ENCODE data around the gene PTPRG. TPM values are rescaled to one million over a fixed set of nuclear protein-coding genes. Genes with fewer than 3 reads are reported as not detected.

PTPRG gene
- total and polyA plus RNA-seq, 2 experiments from 2014 or later, result 11.5 to 39.6 TPM

DNA sequence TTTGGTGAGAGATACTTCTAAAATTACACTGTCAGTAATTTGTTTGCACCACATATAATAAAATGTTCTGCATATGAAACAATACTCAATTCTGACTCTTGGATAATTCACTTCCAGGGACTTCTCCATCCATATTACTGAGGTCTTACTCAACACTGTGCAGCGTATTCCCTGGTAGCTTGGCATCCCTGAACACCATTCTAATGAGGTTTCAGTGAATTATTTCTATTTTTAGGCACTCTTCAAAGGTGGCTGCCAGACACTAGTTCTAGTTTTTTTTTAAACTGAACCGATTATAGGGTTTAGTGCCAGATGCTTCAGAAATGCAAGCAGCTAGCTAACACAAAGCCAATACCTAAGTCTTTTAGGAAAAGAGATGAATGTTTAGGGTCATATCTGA is 528.7 kb downstream of the PTPRG start:
- H3K9ac ChIP-seq, result no peak overlapping the region
- H3K9me2 ChIP-seq (ENCODE audit: insufficient read depth), result no peaks in the 10 kb centered on the region
- H3K4me3 ChIP-seq, result no peak overlapping the region
- no peaks in the 10 kb centered on the region for H3K27me3 ChIP-seq (replicated peaks; ENCODE audit: insufficient read depth)
- TF ChIP-seq EZH2 (IDR thresholded peaks at IDR 0.05; ENCODE audit: insufficient read depth, poor library complexity, severe bottlenecking) (no peak), EZH2phosphoT487 (IDR thresholded peaks at IDR 0.05; ENCODE audit: insufficient read depth, low read depth) (no peak)
- H3K4me1 ChIP-seq (ENCODE audit: insufficient read depth), result no peaks in the 10 kb centered on the region
- H3F3A ChIP-seq (ENCODE audit: insufficient read depth), result no peaks in the 10 kb centered on the region
- no peak for DNase-seq
- no peaks in the 10 kb centered on the region for H3K36me3 ChIP-seq (ENCODE audit: low read depth)
- H3K4me2 ChIP-seq (ENCODE audit: unreplicated experiment), result no peak overlapping the region
- H3K79me2 ChIP-seq (ENCODE audit: insufficient read depth), result no peaks in the 10 kb centered on the region
- in situ Hi-C loops (cut with MboI), result no loop called here
- H3K27ac ChIP-seq, result no peak overlapping the region
- WGBS, 2 experiments (ENCODE audit: low coverage in 1 of 2, low lambda C conversion rate in 2 of 2, missing lambda C conversion rate in 2 of 2), result 73 to 76% methylated on average over 2 of the region's 2 CpGs
- H4K20me1 ChIP-seq (ENCODE audit: insufficient read depth), result no peaks in the 10 kb centered on the region; the same call in 1 of the 2 replicates
- no peak overlapping the region for H2AFZ ChIP-seq
- H3K9me3 ChIP-seq (ENCODE audit: low read depth), result no peaks in the 10 kb centered on the region

DNA sequence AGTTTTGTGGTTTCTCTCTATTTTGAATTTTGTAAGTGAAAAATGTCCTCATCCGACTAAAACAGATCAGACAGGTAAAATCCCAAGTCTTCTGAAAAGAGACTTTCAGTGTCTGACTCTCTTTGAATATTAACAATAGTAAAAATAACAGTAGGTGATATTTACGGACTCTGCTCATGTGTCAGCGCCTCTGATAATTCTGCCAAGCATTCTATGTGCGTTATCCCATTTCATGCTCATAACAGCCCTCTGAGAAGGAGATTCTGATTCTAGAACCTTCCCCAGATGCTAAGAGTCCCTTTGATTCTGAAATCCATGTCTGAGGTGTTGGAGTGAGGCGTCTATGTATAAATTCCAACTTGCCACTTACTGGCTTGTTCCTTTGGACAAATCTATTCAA is 529.1 kb downstream of the PTPRG start:
- no peak overlapping the region for H3K9ac ChIP-seq
- in situ Hi-C loops (cut with MboI), result no loop called here

DNA sequence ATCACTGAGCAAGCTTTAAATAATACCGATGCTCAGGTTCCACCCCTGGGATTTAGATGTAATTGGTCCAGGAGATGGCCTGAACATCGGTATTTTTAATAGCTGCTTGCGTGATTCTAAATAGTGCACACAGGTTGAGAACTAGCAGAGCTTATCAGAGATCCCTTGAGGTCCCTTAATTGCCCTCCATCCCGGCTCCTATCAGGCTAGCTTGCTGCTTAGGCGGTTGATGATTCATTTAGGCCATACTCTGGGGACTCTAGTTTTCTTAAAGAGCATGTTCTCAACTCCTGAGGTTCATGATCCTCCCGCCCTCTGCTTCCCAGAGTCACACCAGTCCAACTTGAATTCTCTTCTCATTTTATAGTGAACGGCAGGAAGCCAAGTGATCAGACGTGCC is 531.7 kb downstream of the PTPRG start:
- Histone ChIP-seq H3K36me3 (ENCODE audit: low read depth) (no peaks in the 10 kb centered on the region), H2AFZ (no peak overlapping the region), H3K27ac (no peak overlapping the region), H3K4me3 (no peak overlapping the region), H3K9me2 (ENCODE audit: insufficient read depth) (no peaks in the 10 kb centered on the region), H3F3A (ENCODE audit: insufficient read depth) (no peaks in the 10 kb centered on the region), H4K20me1 (ENCODE audit: insufficient read depth) (no peaks in the 10 kb centered on the region; the same call in 1 of the 2 replicates), H3K4me2 (ENCODE audit: unreplicated experiment) (no peak overlapping the region), H3K9me3 (ENCODE audit: low read depth) (no peaks in the 10 kb centered on the region), H3K79me2 (ENCODE audit: insufficient read depth) (no peaks in the 10 kb centered on the region), H3K27me3 (replicated peaks; ENCODE audit: insufficient read depth) (no peaks in the 10 kb centered on the region), H3K9ac (no peak overlapping the region), H3K4me1 (ENCODE audit: insufficient read depth) (no peaks in the 10 kb centered on the region)
- in situ Hi-C loops (cut with MboI), result no loop called here
- no peak for DNase-seq
- TF ChIP-seq EZH2 (IDR thresholded peaks at IDR 0.05; ENCODE audit: insufficient read depth, poor library complexity, severe bottlenecking), result no peak
- TF ChIP-seq EZH2phosphoT487 (IDR thresholded peaks at IDR 0.05; ENCODE audit: insufficient read depth, low read depth), result no peak
- 94 to 95% methylated on average over 8 of the region's 8 CpGs for WGBS, 2 experiments (ENCODE audit: low coverage in 1 of 2, low lambda C conversion rate in 2 of 2, missing lambda C conversion rate in 2 of 2)

More for the DNA sequence above, 529.1 kb downstream of the PTPRG start:
- H3F3A ChIP-seq (ENCODE audit: insufficient read depth), result no peaks in the 10 kb centered on the region
- no peaks in the 10 kb centered on the region; the same call in 1 of the 2 replicates for H4K20me1 ChIP-seq (ENCODE audit: insufficient read depth)
- no peaks in the 10 kb centered on the region for H3K9me2 ChIP-seq (ENCODE audit: insufficient read depth)
- WGBS, 2 experiments (ENCODE audit: low coverage in 1 of 2, low lambda C conversion rate in 2 of 2, missing lambda C conversion rate in 2 of 2), result 96 to 97% methylated on average over 5 of the region's 5 CpGs
- no peaks in the 10 kb centered on the region for H3K36me3 ChIP-seq (ENCODE audit: low read depth)
- H3K27me3 ChIP-seq (replicated peaks; ENCODE audit: insufficient read depth), result no peaks in the 10 kb centered on the region
- no peak overlapping the region for H2AFZ ChIP-seq
- no peak for DNase-seq
- no peak overlapping the region for H3K4me3 ChIP-seq
- no peak overlapping the region for H3K4me2 ChIP-seq (ENCODE audit: unreplicated experiment)
- TF ChIP-seq EZH2phosphoT487 (IDR thresholded peaks at IDR 0.05; ENCODE audit: insufficient read depth, low read depth), result no peak
- no peaks in the 10 kb centered on the region for H3K4me1 ChIP-seq (ENCODE audit: insufficient read depth)
- H3K9me3 ChIP-seq (ENCODE audit: low read depth), result no peaks in the 10 kb centered on the region
- no peak overlapping the region for H3K27ac ChIP-seq
- H3K79me2 ChIP-seq (ENCODE audit: insufficient read depth), result no peaks in the 10 kb centered on the region

DNA sequence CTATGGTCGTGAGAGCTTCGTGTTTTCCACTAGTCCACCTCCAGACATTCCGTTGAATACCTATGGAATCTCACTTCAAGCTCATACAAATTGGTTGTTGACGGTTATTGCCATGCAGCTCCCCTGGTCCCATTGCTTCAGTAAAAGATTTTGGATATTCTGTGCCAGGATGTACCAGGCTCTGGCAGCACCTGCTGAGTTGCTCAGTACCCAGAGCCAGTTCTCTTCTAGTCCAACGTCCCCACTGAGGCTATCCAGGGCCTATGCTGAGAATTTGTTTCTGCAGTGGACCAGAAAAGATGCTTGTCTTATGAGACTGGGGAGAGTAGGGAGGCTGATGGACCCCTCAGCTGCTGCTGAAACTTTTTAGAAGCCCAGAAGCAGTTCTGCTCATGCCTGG is 533.1 kb downstream of the PTPRG start:
- Histone ChIP-seq H2AFZ (no peak overlapping the region), H3K4me2 (ENCODE audit: unreplicated experiment) (no peak overlapping the region), H3K9ac (no peak overlapping the region), H3K79me2 (ENCODE audit: insufficient read depth) (no peaks in the 10 kb centered on the region), H3K4me1 (ENCODE audit: insufficient read depth) (0 out of 2 replicates have a peak, but pooled peaks cover 4% of the 10 kb centered on the region), H3K27me3 (replicated peaks; ENCODE audit: insufficient read depth) (no peaks in the 10 kb centered on the region), H3K9me2 (ENCODE audit: insufficient read depth) (no peaks in the 10 kb centered on the region), H3K27ac (no peak overlapping the region), H4K20me1 (ENCODE audit: insufficient read depth) (no peaks in the 10 kb centered on the region; the same call in 1 of the 2 replicates), H3K9me3 (ENCODE audit: low read depth) (no peaks in the 10 kb centered on the region), H3K36me3 (ENCODE audit: low read depth) (no peaks in the 10 kb centered on the region), H3F3A (ENCODE audit: insufficient read depth) (no peaks in the 10 kb centered on the region), H3K4me3 (no peak overlapping the region)
- 87 to 91% methylated on average over 5 of the region's 5 CpGs for WGBS, 2 experiments (ENCODE audit: low coverage in 1 of 2, low lambda C conversion rate in 2 of 2, missing lambda C conversion rate in 2 of 2)
- in situ Hi-C loops (cut with MboI), result no loop called here
- no peak for TF ChIP-seq EZH2 (IDR thresholded peaks at IDR 0.05; ENCODE audit: insufficient read depth, poor library complexity, severe bottlenecking)
- no peak for TF ChIP-seq EZH2phosphoT487 (IDR thresholded peaks at IDR 0.05; ENCODE audit: insufficient read depth, low read depth)
- no peak for DNase-seq

DNA sequence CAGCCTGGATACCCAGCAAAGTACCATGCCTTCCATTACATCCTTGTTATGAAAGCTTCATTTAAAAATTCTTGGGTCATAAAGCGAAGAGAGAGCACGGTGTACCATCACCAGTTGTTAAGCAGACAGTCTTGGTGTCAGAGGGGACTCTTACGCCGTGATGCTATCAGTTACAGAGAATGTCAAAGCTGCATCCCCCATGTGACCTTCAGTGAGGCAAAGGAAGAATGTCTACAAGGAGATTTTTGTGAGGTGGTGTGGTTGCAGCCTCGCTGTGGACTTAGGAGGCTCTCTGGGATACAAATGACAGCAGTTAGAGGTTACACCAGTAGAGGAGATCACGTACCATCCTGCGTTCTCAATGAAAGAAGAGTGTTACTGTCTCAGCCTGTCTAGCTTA is 533.7 kb downstream of the PTPRG start:
- Histone ChIP-seq H3K9me3 (ENCODE audit: low read depth) (no peaks in the 10 kb centered on the region), H3K4me2 (ENCODE audit: unreplicated experiment) (no peak overlapping the region), H3K9ac (no peak overlapping the region), H3K4me3 (no peak overlapping the region), H3K27ac (no peak overlapping the region), H3K79me2 (ENCODE audit: insufficient read depth) (no peaks in the 10 kb centered on the region), H3K4me1 (ENCODE audit: insufficient read depth) (0 out of 2 replicates have a peak, but pooled peaks cover 5% of the 10 kb centered on the region), H2AFZ (no peak overlapping the region), H3K27me3 (replicated peaks; ENCODE audit: insufficient read depth) (no peaks in the 10 kb centered on the region), H4K20me1 (ENCODE audit: insufficient read depth) (no peaks in the 10 kb centered on the region; the same call in 1 of the 2 replicates), H3K36me3 (ENCODE audit: low read depth) (no peaks in the 10 kb centered on the region), H3F3A (ENCODE audit: insufficient read depth) (no peaks in the 10 kb centered on the region), H3K9me2 (ENCODE audit: insufficient read depth) (no peaks in the 10 kb centered on the region)
- 93 to 96% methylated on average over 7 of the region's 7 CpGs for WGBS, 2 experiments (ENCODE audit: low coverage in 1 of 2, low lambda C conversion rate in 2 of 2, missing lambda C conversion rate in 2 of 2)
- no peak for TF ChIP-seq EZH2 (IDR thresholded peaks at IDR 0.05; ENCODE audit: insufficient read depth, poor library complexity, severe bottlenecking)
- no peak for TF ChIP-seq EZH2phosphoT487 (IDR thresholded peaks at IDR 0.05; ENCODE audit: insufficient read depth, low read depth)
- in situ Hi-C loops (cut with MboI), result no loop called here
- no peak for DNase-seq

Data from GM23248 (cell line).